Tibial artery (tissue), 4 donors: ENCODE measurements around the gene TBX15.

Experiments
- DNase-seq, 2 donors: peaks; one replicate each; pipeline ENCODE4 v3.0.0-alpha.2; 2019
- H3K27ac ChIP-seq, 2 donors: fragments of 200-600 bp; sonication (generic) in 1 of 2; 1 replicate in 1 of 2; 2 replicates in 1 of 2; pipeline ENCODE4 v1.5.1; 2018 to 2019; ENCODE audit warnings: mild to moderate bottlenecking in 1 of 2
- H3K27me3 ChIP-seq, 2 donors: fragments of 200-600 bp; sonication (generic) in 1 of 2; one replicate each; pipeline versions ENCODE4 v1.5.1 to v1.6.0; 2016 to 2019
- H3K36me3 ChIP-seq, 3 donors: fragments of 200-600 bp; sonication (generic) in 2 of 3; one replicate each; pipeline ENCODE4 v1.5.1; 2016 to 2019; ENCODE audit warnings: mild to moderate bottlenecking in 2 of 3
- H3K4me1 ChIP-seq, 4 donors: fragments of 200-600 bp; sonication (generic) in 2 of 4; 1 replicate in 3 of 4; 2 replicates in 1 of 4; pipeline ENCODE4 v1.5.1; 2016 to 2019
- H3K4me3 ChIP-seq, 2 donors: fragments of 200-600 bp; sonication (generic) in 1 of 2; 1 replicate in 1 of 2; 2 replicates in 1 of 2; pipeline ENCODE4 v1.5.1; 2018 to 2019; ENCODE audit warnings: mild to moderate bottlenecking in 2 of 2
- H3K9me3 ChIP-seq, 3 donors: fragments of 200-600 bp; sonication (generic) in 1 of 3; one replicate each; pipeline ENCODE4 v1.5.1; 2016 to 2019
- CTCF ChIP-seq, 2 experiments: fragments of 200-600 bp in 1 of 2; fragments of 450-650 bp in 1 of 2; IDR thresholded peaks; one replicate each; pipeline ENCODE4 v1.5.1; 2017 to 2019; ENCODE audit warnings: antibody characterized with exemption in 2 of 2, mild to moderate bottlenecking in 1 of 2, moderate library complexity in 1 of 2
- intact Hi-C: fragments of 100-400 bp; cut with DNase I; formaldehyde crosslinking; loops from one replicate; pipeline ENCODE4 v1.15.0; 2023; ENCODE audit warnings: low total_unique reads

The TBX15 gene

GRCh38 chr1:118859999-118860398 is 128.1 kb downstream of the TBX15 start:
- no peak for TF ChIP-seq CTCF (IDR thresholded peaks at IDR 0.05)
- DNase-seq, result no peak
- no peak overlapping the region for H3K4me3 ChIP-seq
- H3K9me3 ChIP-seq, result no peaks in the 10 kb centered on the region
- H3K27me3 ChIP-seq, result no peaks in the 10 kb centered on the region
- H3K27ac ChIP-seq, result no peak overlapping the region
- no peaks in the 10 kb centered on the region for H3K4me1 ChIP-seq
- H3K36me3 ChIP-seq, result no peaks in the 10 kb centered on the region
- intact Hi-C loops, result no loop called here

- Histone ChIP-seq H3K36me3 (no peaks in the 10 kb centered on the region), H3K4me3 (no peak overlapping the region), H3K27ac (no peak overlapping the region), H3K27me3 (no peaks in the 10 kb centered on the region), H3K9me3 (no peaks in the 10 kb centered on the region), H3K4me1 (no peaks in the 10 kb centered on the region)
- TF ChIP-seq CTCF (IDR thresholded peaks at IDR 0.05), result no peak
- no peak for DNase-seq
- intact Hi-C loops, result no loop called here
Observed at GRCh38 chr1:118846443-118846842, 141.7 kb downstream of the TBX15 start.

- TF ChIP-seq CTCF (IDR thresholded peaks at IDR 0.05), result no peak
- no peaks in the 10 kb centered on the region for H3K36me3 ChIP-seq
- H3K9me3 ChIP-seq, result no peaks in the 10 kb centered on the region
- no peak for DNase-seq
- intact Hi-C loops, result no loop called here
- no peak overlapping the region for H3K27ac ChIP-seq
- H3K4me3 ChIP-seq, result no peak overlapping the region
- no peaks in the 10 kb centered on the region for H3K27me3 ChIP-seq
- no peaks in the 10 kb centered on the region for H3K4me1 ChIP-seq
Observed at GRCh38 chr1:118842452-118843201, 145.5 kb downstream of the TBX15 start.

GRCh38 chr1:118841521-118841920 is 146.6 kb downstream of the TBX15 start:
- intact Hi-C loops, result no loop called here
- DNase-seq, result peak in 1 of 2 donors; percentile 27

More at GRCh38 chr1:118841521-118841920, 146.6 kb downstream of the TBX15 start:
- Histone ChIP-seq H3K27ac (no peak overlapping the region), H3K4me1 (no peaks in the 10 kb centered on the region), H3K36me3 (no peaks in the 10 kb centered on the region), H3K9me3 (no peaks in the 10 kb centered on the region), H3K27me3 (no peaks in the 10 kb centered on the region), H3K4me3 (no peak overlapping the region)
- TF ChIP-seq CTCF (IDR thresholded peaks at IDR 0.05), result no peak
